ENCODE measurements around the gene RPL7L1.

DNA sequence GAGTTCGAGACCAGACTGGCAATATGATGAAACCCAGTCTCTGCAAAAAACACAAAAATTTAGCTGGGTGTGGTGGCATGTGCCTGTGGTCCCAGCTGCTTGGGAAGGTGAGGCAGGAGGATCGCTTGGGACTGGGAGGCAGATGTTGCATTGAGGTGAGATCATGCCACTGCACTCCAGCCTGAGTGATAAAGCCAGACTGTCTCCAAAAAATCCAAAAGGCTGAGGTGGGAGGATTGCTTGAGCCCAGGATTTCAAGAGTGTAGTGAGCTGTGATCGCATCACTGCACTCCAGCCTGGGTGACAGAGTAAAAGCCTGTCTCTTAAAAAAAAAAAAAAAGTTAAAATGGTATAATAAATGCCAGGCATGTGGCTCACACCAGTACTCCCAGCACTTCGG, 35.1 kb downstream of the RPL7L1 start:
- TF ChIP-seq CTCF (IDR thresholded peaks at IDR 0.05) = no peak
- TF ChIP-seq POLR2A (IDR thresholded peaks at IDR 0.05) = no peak

All from thyroid gland (tissue), 4 donors.